H9 (cell line): ENCODE data around the gene GRIK4. TPM values are rescaled to one million over a fixed set of nuclear protein-coding genes. Genes with fewer than 3 reads are reported as not detected.

ENCODE experiments used
- DNase-seq: peaks from one replicate; pipeline ENCODE4 v3.0.0-alpha.2; 2017
- H2AFZ ChIP-seq: one replicate; pipeline ENCODE4 v1.6.1; 2013; ENCODE audit warnings: mild to moderate bottlenecking, low read length, control low read depth, moderate library complexity
- H2AK5ac ChIP-seq: 2 replicates; pipeline ENCODE4 v1.6.1; 2013; ENCODE audit warnings: low read length, control low read depth, mixed read lengths; ENCODE audit not compliant: insufficient read length
- H2BK120ac ChIP-seq: one replicate; pipeline ENCODE4 v1.6.1; 2013; ENCODE audit warnings: low read depth, mild to moderate bottlenecking, low read length, control low read depth, inconsistent platforms; ENCODE audit not compliant: poor library complexity, severe bottlenecking
- H2BK12ac ChIP-seq: 2 replicates; pipeline ENCODE4 v1.6.1; 2013; ENCODE audit warnings: low read length, control low read depth, mixed read lengths, low read depth; ENCODE audit not compliant: insufficient read length
- H2BK15ac ChIP-seq: 2 replicates; pipeline ENCODE4 v1.6.1; 2013; ENCODE audit warnings: low read depth, low read length, control low read depth
- H2BK20ac ChIP-seq: one replicate; pipeline ENCODE4 v1.6.1; 2013; ENCODE audit warnings: low read depth, mild to moderate bottlenecking, low read length, control low read depth, inconsistent platforms; ENCODE audit not compliant: poor library complexity, severe bottlenecking
- H2BK5ac ChIP-seq: 2 replicates; pipeline ENCODE4 v1.6.1; 2013; ENCODE audit warnings: low read length, control low read depth, mixed read lengths; ENCODE audit not compliant: insufficient read length
- H3K14ac ChIP-seq: 2 replicates; pipeline ENCODE4 v1.6.1; 2013; ENCODE audit warnings: low read length, control low read depth; ENCODE audit not compliant: insufficient read depth
- H3K18ac ChIP-seq: 2 replicates; pipeline ENCODE4 v1.6.1; 2013; ENCODE audit warnings: low read depth, mild to moderate bottlenecking, mixed read lengths, low read length, control low read depth; ENCODE audit not compliant: insufficient read length
- H3K23ac ChIP-seq: 2 replicates; pipeline ENCODE4 v1.6.1; 2013; ENCODE audit warnings: low read length, control low read depth, mixed read lengths, low read depth; ENCODE audit not compliant: insufficient read length
- H3K23me2 ChIP-seq: 2 replicates; pipeline ENCODE4 v1.6.1; 2013; ENCODE audit warnings: low read depth, mild to moderate bottlenecking, mixed read lengths, low read length, control low read depth; ENCODE audit not compliant: insufficient read length, poor library complexity, severe bottlenecking
- H3K27ac ChIP-seq: 2 replicates; pipeline ENCODE4 v1.5.1; 2013; ENCODE audit warnings: low read length, control low read depth, mixed read lengths, low read depth; ENCODE audit not compliant: insufficient read length
- H3K27me3 ChIP-seq: 2 replicates; pipeline ENCODE4 v1.6.1; 2013; ENCODE audit warnings: low read length, control low read depth, inconsistent platforms; ENCODE audit not compliant: insufficient read depth
- H3K4ac ChIP-seq: 2 replicates; pipeline ENCODE4 v1.6.1; 2013; ENCODE audit warnings: low read depth, mild to moderate bottlenecking, control low read depth, inconsistent platforms, low read length, moderate library complexity
- H3K4me1 ChIP-seq: 2 replicates; pipeline ENCODE4 v1.6.1; 2013; ENCODE audit warnings: low read length, control low read depth, inconsistent platforms; ENCODE audit not compliant: insufficient read depth
- H3K4me2 ChIP-seq: 2 replicates; pipeline ENCODE4 v1.6.1; 2013; ENCODE audit warnings: low read length, control low read depth, mixed read lengths; ENCODE audit not compliant: insufficient read length, insufficient read depth
- H3K56ac ChIP-seq: 2 replicates; pipeline ENCODE4 v1.6.1; 2013; ENCODE audit warnings: low read depth, mild to moderate bottlenecking, mixed read lengths, low read length, control low read depth; ENCODE audit not compliant: insufficient read length
- H3K79me1 ChIP-seq: 2 replicates; pipeline ENCODE4 v1.6.1; 2013; ENCODE audit warnings: low read depth, mild to moderate bottlenecking, moderate library complexity, low read length, control low read depth, inconsistent platforms; ENCODE audit not compliant: insufficient read depth, poor library complexity, severe bottlenecking
- H3K79me2 ChIP-seq: 2 replicates; pipeline ENCODE4 v1.6.1; 2013; ENCODE audit warnings: low read length, control low read depth, inconsistent platforms; ENCODE audit not compliant: insufficient read depth
- H3K9ac ChIP-seq: 2 replicates; pipeline ENCODE4 v1.6.1; 2013; ENCODE audit warnings: low read length, control low read depth, mixed read lengths; ENCODE audit not compliant: insufficient read length; ENCODE audit errors: extremely low read depth
- H3K9me3 ChIP-seq: one replicate; pipeline ENCODE4 v1.6.1; 2013; ENCODE audit warnings: low read depth, low read length, inconsistent platforms; ENCODE audit not compliant: control insufficient read depth
- H3T11ph ChIP-seq: one replicate; pipeline ENCODE4 v1.6.1; 2013; ENCODE audit warnings: mild to moderate bottlenecking, low read length, control low read depth, inconsistent platforms
- H4K20me1 ChIP-seq: one replicate; pipeline ENCODE4 v1.6.1; 2013; ENCODE audit not compliant: control insufficient read depth, insufficient read length, insufficient read depth
- H4K5ac ChIP-seq: 2 replicates; pipeline ENCODE4 v1.6.1; 2013; ENCODE audit warnings: low read depth, mild to moderate bottlenecking, mixed read lengths, low read length, control low read depth; ENCODE audit not compliant: insufficient read length
- H4K8ac ChIP-seq: replicated peaks from 2 replicates; pipeline ENCODE4 v1.6.1; 2013; ENCODE audit warnings: low read length, control low read depth, mixed read lengths, low read depth; ENCODE audit not compliant: insufficient read length
- H4K91ac ChIP-seq: 2 replicates; pipeline ENCODE4 v1.6.1; 2013; ENCODE audit warnings: low read depth, mild to moderate bottlenecking, moderate library complexity, mixed read lengths, low read length, control low read depth; ENCODE audit not compliant: insufficient read length
- H3K27ac Mint-ChIP-seq, 3 experiments: 2 replicates in 2 of 3; 3 replicates in 1 of 3; pipeline ENCODE4 v1.8.0; 2020 to 2021; ENCODE audit warnings: mixed read lengths in 3 of 3, mild to moderate bottlenecking in 1 of 3, moderate library complexity in 1 of 3
- H3K27me3 Mint-ChIP-seq: 2 replicates; pipeline ENCODE4 v1.8.0; 2021; ENCODE audit warnings: low read depth, mild to moderate bottlenecking, moderate library complexity, mixed read lengths
- H3K36me3 Mint-ChIP-seq, 3 experiments: 2 replicates in 2 of 3; 3 replicates in 1 of 3; pipeline ENCODE4 v1.8.0; 2020 to 2021; ENCODE audit warnings: low read depth in 3 of 3, mixed read lengths in 3 of 3; ENCODE audit not compliant: insufficient read depth in 1 of 3
- H3K4me1 Mint-ChIP-seq, 2 experiments: 2 replicates each; pipeline ENCODE4 v1.8.0; 2020; ENCODE audit warnings: mixed read lengths in 2 of 2
- H3K4me3 Mint-ChIP-seq, 2 experiments: 2 replicates in 1 of 2; 3 replicates in 1 of 2; pipeline ENCODE4 v1.8.0; 2020 to 2021; ENCODE audit warnings: mild to moderate bottlenecking in 2 of 2, mixed read lengths in 2 of 2, moderate library complexity in 1 of 2
- H3K9me3 Mint-ChIP-seq, 2 experiments: 2 replicates in 1 of 2; 3 replicates in 1 of 2; pipeline ENCODE4 v1.8.0; 2020; ENCODE audit warnings: mild to moderate bottlenecking in 2 of 2, mixed read lengths in 2 of 2, moderate library complexity in 1 of 2
- WGBS: extraction: QIAGEN DNeasy Blood & Tissue Kit; methylation state at CpG from one replicate; pipeline ENCODE4 v1.1.7; 2013; ENCODE audit warnings: missing lambda C conversion rate, low lambda C conversion rate, mixed read lengths; ENCODE audit not compliant: insufficient read length; ENCODE audit errors: extremely low coverage; 5-methylcytosine and 5-hydroxymethylcytosine counted together
- total RNA-seq: library from RNA; stranded (reverse); gene quantifications from 2 replicates; pipeline ENCODE4 v1.2.1, GENCODE V29; 2021
- TF ChIP-seq, protein P1 (sequence below): fragments of 200-600 bp; sonication (generic); conservative IDR thresholded peaks from 3 replicates; pipeline ENCODE4 v1.8.0; 2021; ENCODE audit warnings: antibody characterized with exemption, mild to moderate bottlenecking

Gene GRIK4
- total RNA-seq, 1 experiment from 2014 or later, result 2.3 TPM

DNA sequence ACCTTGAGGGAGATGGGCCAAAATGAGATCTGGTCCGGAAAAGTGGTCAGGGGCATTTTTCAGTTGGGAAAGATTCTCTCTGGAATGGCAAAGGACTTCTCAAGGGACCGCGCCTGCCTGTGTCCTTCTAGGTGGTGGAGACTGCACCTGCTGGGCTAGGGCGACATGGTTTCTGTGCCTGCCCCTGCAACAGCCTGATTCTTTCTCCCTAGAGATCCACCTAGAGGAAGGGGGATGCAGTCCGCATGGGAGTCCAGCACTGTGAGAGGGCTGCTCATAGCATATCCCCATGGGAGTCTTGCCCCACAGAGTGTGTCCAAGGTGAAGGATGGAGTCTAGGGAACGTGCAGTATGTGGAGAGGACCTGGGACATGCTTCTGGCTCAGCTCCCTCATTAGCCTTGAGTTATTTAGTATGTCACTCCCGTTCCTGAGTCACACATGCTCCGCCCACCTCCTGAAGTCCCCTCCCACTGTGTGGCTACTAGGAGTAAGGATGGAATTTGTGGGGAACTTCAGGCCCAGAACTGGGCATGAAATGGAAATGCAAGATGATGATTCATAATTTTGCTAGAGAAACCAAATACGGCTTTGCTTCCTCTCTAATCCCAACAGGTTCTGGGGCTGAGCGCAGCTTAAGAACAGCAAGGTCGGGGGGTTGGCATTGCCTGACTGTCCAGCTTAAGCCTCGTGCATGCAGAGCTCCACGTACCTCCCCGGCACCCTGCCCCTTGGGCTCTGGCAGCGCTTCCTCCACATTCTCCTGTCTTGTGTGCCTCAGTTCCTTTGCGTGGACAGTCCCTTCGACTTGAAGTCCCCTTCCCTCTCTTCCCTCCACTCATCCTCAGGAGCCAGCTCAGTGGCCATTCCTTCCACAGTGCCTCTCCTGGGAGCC is 35.0 kb downstream of the GRIK4 start:
- Mint-ChIP-seq H3K27ac (peak overlapping the region in 2 of 3 experiments; percentile 41 to 85; a peak in 2 of 7 replicates), H3K4me1 (peaks cover 37 to 48% of the 10 kb centered on the region in 2 experiments), H3K9me3 (no peaks in the 10 kb centered on the region), H3K36me3 (no peaks in the 10 kb centered on the region), H3K27me3 (peaks cover 4% of the 10 kb centered on the region), H3K4me3 (no peak overlapping the region)
- H3K14ac ChIP-seq, result no peak overlapping the region; the same call in 1 of the 2 replicates
- H3K9ac ChIP-seq, result no peak overlapping the region
- peak; percentile 64 for DNase-seq
- H3T11ph ChIP-seq, result no peak overlapping the region
- no peaks in the 10 kb centered on the region for H3K79me1 ChIP-seq
- no peak overlapping the region for H4K5ac ChIP-seq
- H4K20me1 ChIP-seq, result no peaks in the 10 kb centered on the region
- no peaks in the 10 kb centered on the region for H3K79me2 ChIP-seq
- no peak overlapping the region for H2BK12ac ChIP-seq
- no peak overlapping the region for H3K56ac ChIP-seq
- TF ChIP-seq, protein P1, sequence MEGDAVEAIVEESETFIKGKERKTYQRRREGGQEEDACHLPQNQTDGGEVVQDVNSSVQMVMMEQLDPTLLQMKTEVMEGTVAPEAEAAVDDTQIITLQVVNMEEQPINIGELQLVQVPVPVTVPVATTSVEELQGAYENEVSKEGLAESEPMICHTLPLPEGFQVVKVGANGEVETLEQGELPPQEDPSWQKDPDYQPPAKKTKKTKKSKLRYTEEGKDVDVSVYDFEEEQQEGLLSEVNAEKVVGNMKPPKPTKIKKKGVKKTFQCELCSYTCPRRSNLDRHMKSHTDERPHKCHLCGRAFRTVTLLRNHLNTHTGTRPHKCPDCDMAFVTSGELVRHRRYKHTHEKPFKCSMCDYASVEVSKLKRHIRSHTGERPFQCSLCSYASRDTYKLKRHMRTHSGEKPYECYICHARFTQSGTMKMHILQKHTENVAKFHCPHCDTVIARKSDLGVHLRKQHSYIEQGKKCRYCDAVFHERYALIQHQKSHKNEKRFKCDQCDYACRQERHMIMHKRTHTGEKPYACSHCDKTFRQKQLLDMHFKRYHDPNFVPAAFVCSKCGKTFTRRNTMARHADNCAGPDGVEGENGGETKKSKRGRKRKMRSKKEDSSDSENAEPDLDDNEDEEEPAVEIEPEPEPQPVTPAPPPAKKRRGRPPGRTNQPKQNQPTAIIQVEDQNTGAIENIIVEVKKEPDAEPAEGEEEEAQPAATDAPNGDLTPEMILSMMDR, result no peak
- peaks cover 2% of the 10 kb centered on the region; the same call in 1 of the 2 replicates for H3K4me1 ChIP-seq
- H3K27me3 ChIP-seq, result no peaks in the 10 kb centered on the region
- no peak overlapping the region for H4K91ac ChIP-seq
- H4K8ac ChIP-seq, result no peak overlapping the region
- no peak overlapping the region for H2AFZ ChIP-seq
- no peaks in the 10 kb centered on the region for H3K9me3 ChIP-seq
- no peaks in the 10 kb centered on the region for H3K23me2 ChIP-seq
- H3K23ac ChIP-seq, result no peak overlapping the region
- WGBS, result no CpG with 5 or more reads among the region's 17 CpGs
- H2BK120ac ChIP-seq, result no peak overlapping the region
- H3K18ac ChIP-seq, result no peak overlapping the region
- H2BK15ac ChIP-seq, result no peak overlapping the region
- no peak overlapping the region for H3K27ac ChIP-seq
- no peak overlapping the region for H3K4ac ChIP-seq
- no peak overlapping the region for H2BK5ac ChIP-seq
- H2AK5ac ChIP-seq, result no peak overlapping the region
- no peak overlapping the region for H2BK20ac ChIP-seq
- peak overlapping the region; percentile 17 for H3K4me2 ChIP-seq
